ENCODE data around the gene PLXNA1.

DNA sequence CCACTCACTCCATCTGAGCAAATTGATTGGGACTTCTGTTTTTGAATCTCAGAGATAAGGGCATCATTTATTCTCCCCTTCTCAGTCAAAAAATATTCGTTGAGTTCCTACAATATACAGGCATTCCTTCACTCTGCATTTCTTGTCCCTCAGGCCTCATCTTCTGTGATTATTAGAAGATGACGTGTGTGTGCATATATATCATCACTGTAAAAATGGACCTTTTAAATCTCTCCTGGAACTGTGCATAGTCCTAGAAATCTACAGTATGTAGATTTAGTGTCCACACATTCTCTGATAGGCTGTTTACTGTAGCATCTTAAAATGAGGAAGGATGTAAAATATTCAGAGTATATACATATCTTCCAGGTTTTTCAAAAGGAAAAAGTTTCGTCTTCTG is 43.2 kb upstream of the PLXNA1 start:
- TF ChIP-seq POLR2A (IDR thresholded peaks at IDR 0.05) (no peak), POLR2AphosphoS5 (IDR thresholded peaks at IDR 0.05) (no peak)
- TF ChIP-seq, protein P1, sequence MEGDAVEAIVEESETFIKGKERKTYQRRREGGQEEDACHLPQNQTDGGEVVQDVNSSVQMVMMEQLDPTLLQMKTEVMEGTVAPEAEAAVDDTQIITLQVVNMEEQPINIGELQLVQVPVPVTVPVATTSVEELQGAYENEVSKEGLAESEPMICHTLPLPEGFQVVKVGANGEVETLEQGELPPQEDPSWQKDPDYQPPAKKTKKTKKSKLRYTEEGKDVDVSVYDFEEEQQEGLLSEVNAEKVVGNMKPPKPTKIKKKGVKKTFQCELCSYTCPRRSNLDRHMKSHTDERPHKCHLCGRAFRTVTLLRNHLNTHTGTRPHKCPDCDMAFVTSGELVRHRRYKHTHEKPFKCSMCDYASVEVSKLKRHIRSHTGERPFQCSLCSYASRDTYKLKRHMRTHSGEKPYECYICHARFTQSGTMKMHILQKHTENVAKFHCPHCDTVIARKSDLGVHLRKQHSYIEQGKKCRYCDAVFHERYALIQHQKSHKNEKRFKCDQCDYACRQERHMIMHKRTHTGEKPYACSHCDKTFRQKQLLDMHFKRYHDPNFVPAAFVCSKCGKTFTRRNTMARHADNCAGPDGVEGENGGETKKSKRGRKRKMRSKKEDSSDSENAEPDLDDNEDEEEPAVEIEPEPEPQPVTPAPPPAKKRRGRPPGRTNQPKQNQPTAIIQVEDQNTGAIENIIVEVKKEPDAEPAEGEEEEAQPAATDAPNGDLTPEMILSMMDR (IDR thresholded peaks at IDR 0.05): no peak

All from prostate gland (tissue), 2 donors.